Raji (cell line): ENCODE measurements around the gene PAMR1.

Experiments
- POLR2A ChIP-seq: IDR thresholded peaks from 2 replicates; pipeline ENCODE4 v1.6.1; 2011; ENCODE audit warnings: low read depth, low read length, control low read depth; ENCODE audit not compliant: insufficient read depth

Gene PAMR1

GRCh38 chr11:35388061-35388460 lies 137.4 kb downstream of the PAMR1 start:
- no peak for TF ChIP-seq POLR2A

DNA sequence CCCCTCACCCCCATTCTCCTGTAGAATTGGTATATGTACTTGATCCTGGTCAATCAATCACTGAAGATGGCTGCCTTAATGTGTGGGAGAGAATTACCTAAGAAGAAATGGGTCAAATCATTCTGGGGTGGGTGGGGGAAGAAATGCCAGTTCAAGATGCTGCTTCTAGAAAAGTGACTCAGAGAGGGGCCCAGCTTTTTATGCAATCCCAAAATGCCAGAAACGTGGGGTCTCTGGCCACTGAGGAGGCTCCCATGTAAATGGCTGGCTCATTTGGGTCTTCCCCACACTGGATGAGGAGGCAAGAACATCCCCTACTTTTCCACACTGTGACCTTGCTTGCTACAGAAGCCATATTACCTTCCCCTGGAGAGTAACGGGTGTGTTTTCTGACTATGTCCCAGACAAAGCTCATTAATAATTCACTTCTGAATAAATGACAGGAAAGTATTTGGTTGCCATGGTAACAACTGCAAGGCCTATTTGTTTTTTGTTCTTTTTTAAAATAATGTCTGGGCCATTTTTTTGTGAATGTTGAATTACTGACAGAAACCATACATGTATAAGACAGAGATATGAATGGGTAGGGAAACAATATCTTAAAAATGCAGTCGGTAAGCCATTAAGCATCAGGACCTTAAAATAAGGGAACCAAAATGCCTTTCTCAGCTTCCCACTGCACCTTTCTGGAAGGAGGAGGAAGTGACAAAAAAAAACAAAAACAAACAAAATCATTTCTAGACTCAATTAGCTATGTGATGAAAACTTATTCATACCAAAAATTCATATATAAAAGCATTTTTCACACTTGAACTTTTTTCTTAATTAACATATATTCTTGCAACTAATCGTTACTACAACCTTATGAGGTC lies 138.1 kb downstream of the PAMR1 start:
- TF ChIP-seq POLR2A, result no peak

GRCh38 chr11:35383953-35384352 lies 141.5 kb downstream of the PAMR1 start:
- TF ChIP-seq POLR2A, result no peak
